DND-41 (cell line): ENCODE data around the gene CLN3.
"Not testable (repeated sequence)": the region's sequence is repeated elsewhere in the genome, so short reads cannot be mapped to it uniquely, and the experiment has no call there.

Experiments
- EZH2 ChIP-seq: IDR thresholded peaks from 3 replicates; pipeline ENCODE4 v1.6.1; 2012; ENCODE audit warnings: borderline replicate concordance, low read depth, mild to moderate bottlenecking, moderate library complexity, low read length, inconsistent platforms; ENCODE audit not compliant: severe bottlenecking
- TF ChIP-seq, protein P1 (sequence below): IDR thresholded peaks from 2 replicates; pipeline ENCODE4 v1.5.1; 2012; ENCODE audit warnings: borderline replicate concordance, low read length, moderate library complexity, mild to moderate bottlenecking; ENCODE audit not compliant: poor library complexity, severe bottlenecking; ENCODE audit errors: extremely low read depth

DNA sequence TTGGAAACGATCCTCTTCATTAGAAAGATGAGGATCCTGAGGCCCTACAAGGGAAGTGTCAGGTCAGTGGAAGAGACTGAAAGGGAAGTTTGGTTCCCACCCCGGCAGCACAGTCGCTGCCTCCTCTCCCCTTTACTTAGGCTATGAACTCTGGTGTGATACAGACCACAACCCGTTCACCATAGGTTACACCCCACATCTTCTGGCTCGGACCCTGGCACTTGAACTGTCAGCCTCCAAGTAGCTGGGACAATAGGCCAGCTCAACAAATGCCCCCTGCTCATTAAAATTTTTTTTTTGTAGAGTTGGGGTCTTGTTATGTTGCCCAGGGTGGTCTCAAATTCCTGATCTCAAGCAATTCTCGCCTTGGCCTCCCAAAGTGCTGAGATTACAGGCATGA is 47.9 kb downstream of the CLN3 start:
- TF ChIP-seq, protein P1, sequence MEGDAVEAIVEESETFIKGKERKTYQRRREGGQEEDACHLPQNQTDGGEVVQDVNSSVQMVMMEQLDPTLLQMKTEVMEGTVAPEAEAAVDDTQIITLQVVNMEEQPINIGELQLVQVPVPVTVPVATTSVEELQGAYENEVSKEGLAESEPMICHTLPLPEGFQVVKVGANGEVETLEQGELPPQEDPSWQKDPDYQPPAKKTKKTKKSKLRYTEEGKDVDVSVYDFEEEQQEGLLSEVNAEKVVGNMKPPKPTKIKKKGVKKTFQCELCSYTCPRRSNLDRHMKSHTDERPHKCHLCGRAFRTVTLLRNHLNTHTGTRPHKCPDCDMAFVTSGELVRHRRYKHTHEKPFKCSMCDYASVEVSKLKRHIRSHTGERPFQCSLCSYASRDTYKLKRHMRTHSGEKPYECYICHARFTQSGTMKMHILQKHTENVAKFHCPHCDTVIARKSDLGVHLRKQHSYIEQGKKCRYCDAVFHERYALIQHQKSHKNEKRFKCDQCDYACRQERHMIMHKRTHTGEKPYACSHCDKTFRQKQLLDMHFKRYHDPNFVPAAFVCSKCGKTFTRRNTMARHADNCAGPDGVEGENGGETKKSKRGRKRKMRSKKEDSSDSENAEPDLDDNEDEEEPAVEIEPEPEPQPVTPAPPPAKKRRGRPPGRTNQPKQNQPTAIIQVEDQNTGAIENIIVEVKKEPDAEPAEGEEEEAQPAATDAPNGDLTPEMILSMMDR, result not testable (repeated sequence)
- TF ChIP-seq EZH2, result not testable (repeated sequence)
